NK-92 (cell line): ENCODE data around the gene ZCCHC3.
"Not testable (repeated sequence)": the region's sequence is repeated elsewhere in the genome, so short reads cannot be mapped to it uniquely, and the experiment has no call there.

Experiments
- DNase-seq: peaks from one replicate; lab custom pipeline; 2025; ENCODE audit not compliant: unreplicated experiment; lab: John Stamatoyannopoulos, UW

The ZCCHC3 gene

GRCh38 chr20:297098-297924 lies at the start of gene ZCCHC3:
ZCCHC3 (plus strand) TSS chr20:297570; CDS start chr20:297587, 17 bp downstream.
- DNase-seq, result no peak

DNA sequence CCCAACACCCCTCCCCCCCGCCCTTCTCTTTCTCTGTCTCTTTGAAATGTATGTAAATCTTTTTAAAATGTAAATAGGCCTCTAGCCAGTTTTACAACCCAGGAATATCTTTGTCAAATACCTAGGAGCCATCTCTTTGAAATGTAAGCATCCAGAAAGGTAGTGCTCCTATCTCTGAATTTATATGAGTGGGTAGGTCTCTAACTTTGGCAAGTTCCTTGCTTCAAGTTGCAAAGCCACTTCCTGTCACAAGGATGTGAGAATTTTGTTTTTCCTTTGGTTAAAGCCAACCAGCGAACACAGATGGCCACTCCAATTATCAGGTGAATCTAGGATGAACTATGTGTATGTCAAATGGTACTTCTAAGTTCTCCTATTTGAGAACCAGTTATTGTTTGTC lies 46.0 kb upstream of the ZCCHC3 start:
- DNase-seq, result no peak

GRCh38 chr20:252801-253200 lies 44.6 kb upstream of the ZCCHC3 start:
- no peak for DNase-seq

DNA sequence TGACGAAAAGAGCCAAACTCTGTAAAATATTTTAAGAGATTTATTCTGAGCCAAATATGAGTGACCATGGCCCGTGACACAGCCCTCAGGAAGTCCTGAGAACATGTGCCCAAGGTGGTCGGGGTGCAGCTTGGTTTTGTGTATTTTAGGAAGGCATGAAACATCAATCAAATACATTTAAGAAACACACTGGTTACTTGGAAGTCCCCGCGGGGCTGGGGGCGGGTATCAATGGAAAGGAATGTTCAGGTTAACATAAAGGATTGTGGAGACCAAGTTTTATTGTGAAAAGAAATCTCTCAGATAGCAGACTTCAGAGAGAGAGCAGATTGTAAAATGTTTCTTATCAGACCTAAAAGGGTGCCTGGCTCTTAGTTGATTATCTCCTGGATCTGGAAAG lies 43.9 kb upstream of the ZCCHC3 start:
- DNase-seq, result not testable (repeated sequence)

DNA sequence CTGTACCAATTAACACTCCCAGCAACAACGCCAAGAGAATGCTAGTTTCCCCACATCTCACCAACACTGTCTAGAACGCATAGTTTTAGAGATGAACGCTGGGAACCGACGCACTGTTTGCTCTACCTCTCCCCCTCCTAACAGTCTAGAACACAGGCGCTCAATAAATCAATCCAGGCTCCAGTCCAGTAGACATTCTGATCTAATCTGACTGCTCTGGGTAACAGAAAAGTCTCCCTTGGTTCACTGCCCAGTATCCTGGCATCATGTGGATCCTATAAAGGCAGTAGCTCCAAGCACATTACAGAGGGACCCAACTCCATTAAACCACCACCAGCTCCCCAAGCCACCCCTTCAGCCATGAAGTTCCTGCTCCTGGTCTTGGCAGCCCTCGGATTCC lies 40.0 kb upstream of the ZCCHC3 start, which contains the start of gene DEFB132:
TSS of gene DEFB132 (plus strand) at position 306 of the 400 bp plus-strand sequence. CDS start at position 361, 55 bp downstream.
- DNase-seq, result no peak

DNA sequence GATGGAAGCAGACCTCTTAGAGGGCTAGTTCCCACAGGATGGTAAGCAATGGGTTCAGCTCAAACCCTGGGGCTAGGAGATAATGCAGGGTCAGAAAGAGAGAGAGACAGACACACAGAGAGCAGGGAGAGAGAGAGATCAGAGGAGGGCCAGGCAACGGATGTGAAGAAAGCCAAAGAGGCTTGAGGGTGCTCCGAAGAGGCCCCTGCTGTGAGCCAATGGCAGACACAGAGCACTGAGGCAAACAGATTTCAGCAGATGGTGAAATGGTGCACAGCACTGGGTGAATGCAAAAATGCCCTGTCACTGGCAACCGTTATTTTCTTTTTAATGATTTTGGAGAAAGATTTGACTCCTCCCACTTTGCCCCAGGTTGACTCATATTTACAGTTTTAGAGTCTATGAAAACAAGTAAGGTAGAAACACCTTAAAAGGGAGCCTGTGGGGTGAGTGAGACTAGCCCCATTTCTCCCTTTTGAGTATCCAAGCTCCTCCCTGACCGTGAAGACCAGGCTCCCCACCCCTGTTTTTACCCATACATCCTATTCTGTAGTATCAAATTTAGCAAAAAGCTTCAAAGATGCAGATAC lies 39.0 kb upstream of the ZCCHC3 start:
- DNase-seq, result no peak

DNA sequence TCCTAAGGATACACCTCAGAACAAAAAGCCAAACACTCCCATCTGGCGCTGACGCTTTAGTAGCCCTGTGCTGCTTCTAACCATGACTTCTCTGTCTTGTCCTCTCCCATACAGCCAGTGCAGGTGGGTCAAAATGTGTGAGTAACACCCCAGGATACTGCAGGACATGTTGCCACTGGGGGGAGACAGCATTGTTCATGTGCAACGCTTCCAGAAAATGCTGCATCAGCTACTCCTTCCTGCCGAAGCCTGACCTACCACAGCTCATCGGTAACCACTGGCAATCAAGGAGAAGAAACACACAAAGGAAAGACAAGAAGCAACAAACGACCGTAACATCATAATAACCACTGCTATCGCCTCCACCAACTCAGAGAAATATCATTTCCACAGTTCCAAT lies 38.4 kb upstream of the ZCCHC3 start:
- no peak for DNase-seq

DNA sequence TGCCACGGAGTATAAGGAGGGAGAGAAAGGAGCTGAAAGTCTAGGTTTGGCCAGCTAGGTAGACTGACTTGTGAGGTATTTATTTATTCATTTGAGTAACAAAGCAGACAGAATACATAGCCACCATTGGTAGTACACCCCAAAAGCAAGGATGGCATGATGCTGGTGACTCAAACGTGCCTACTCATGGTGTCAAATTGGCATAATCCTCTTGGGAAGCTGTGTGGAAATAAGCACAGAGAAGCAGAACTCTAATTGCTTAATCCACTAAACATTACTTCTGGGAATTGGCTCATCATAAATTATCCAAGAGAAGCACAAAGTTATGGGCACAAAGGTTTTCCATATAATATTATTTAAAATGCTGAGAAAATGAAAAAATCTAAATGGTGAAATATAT lies 37.4 kb upstream of the ZCCHC3 start:
- no peak for DNase-seq

GRCh38 chr20:263701-264100 lies 33.7 kb upstream of the ZCCHC3 start:
- DNase-seq, result no peak

GRCh38 chr20:266596-267562 lies 30.5 kb upstream of the ZCCHC3 start:
- DNase-seq, result no peak

- no peak for DNase-seq
Observed at GRCh38 chr20:270517-270916, 26.9 kb upstream of the ZCCHC3 start.

GRCh38 chr20:271069-271468 lies 26.3 kb upstream of the ZCCHC3 start:
- DNase-seq, result no peak

GRCh38 chr20:271528-271927 lies 25.8 kb upstream of the ZCCHC3 start:
- DNase-seq, result no peak

DNA sequence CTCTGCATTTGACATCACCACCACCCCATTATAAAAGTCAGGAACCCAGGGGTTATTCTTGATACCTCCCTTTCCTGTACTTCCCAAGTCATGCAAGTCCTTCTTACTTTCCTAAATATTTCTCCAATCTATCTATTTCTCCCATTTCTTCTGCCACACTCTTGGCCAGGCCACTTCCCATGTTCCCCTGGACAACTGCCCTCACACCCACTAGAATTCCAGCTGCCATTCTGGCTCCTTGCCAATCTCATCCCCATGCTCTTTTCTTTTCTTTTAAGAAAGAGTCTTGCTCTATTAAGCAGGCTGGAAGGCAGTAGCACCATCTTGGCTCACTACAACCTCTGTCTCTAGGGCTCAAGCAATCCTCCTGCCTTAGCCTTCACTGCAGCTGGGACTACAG lies 24.7 kb upstream of the ZCCHC3 start:
- DNase-seq, result no peak

DNA sequence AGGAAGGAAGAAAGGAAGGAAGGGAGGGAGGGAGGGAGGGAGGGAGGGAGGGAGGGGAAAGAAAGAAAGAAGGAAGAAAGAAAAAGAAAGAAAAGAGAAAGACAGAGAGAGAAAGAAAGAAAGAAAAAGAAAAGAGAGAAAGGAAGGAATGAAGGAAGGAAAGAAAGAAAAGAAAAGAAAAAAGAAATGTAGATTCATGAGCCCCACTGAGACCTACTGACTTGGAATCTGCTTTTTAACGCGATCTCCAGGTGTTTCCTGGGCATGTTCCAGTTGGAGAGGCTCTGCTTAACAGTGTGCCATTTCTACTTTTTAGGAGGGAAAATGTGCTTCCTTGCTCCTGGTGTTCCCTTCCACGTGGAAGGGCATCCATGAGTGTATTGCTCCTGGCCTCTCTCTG lies 23.5 kb upstream of the ZCCHC3 start:
- DNase-seq, result no peak

DNA sequence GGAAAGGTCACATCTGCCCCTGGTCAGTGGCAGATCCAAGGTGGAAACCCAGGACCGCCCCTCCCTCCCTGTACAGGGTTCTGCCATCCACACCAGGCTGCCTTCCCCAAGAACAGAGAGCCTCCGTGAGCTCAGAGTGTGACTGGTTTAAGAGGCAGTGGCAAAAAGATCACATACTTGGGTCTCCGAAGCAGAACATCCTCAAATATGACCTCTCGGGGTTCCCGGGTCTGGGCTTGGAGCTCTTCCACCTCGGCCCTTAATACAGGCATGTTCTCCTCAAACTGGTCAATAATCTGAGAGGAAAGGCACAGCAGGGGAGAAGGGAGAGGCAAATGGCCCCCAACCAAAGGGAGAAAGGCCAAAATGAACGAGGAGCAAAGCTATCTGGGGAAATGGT lies 21.6 kb upstream of the ZCCHC3 start:
- no peak for DNase-seq

DNA sequence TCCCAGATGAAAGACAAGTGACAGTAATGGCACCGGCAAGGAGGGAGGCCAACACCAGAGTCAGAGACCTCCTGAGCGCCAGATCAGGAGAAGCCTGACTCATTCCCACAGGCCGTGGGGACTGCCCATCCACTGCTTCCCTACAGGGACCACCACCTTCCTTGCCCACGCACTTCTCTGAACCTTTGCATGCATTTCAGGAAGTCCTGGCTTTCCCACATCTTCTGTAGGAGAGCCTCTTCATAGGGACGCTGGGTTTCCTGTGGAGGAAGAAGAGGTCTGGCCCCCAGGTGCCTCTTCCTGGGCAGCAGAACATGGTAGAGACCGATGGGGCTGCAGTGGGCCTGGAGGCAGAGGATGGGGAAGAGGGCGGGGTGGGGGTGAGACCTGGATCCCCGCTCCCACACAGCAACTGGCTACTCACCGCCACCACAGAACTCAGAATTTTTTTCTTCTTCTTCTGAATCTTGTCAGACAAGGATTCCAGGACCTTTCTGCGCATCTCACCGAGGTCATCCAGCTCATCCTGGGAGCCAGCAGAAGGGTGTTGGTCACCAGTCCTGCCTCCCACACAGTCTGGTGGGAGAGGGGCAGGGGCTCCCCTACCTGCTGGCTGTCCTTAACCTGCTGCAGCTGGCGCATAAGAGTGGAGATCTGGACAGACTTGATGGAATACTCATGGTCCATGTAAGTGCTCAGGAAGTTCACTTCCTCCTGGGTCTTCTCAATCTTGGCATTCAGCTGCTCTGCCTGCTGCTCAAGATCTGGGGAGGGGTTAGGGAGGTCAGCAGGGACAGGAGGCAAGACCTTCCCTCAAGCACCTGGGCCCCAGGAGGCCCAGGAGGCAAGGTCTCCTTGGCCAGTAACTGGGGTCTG lies 20.5 kb upstream of the ZCCHC3 start:
- no peak for DNase-seq

DNA sequence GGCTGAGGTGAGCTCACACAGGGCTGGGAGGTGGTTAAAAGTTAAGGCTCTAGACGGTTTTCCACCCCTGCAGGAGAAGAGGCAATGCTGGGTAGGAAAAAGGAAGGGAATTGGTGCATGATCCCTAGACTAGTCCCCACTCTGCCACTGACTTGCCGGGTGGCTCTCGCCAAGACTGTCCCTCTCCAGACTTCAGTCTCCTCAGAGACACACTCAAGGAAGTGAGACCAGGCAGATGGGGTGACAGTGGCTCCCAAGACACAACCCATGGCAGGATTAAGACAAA lies 19.9 kb upstream of the ZCCHC3 start:
- no peak for DNase-seq

GRCh38 chr20:278181-278580 lies 19.2 kb upstream of the ZCCHC3 start:
- DNase-seq, result no peak
